ENCODE data around the gene USP22.

DNA sequence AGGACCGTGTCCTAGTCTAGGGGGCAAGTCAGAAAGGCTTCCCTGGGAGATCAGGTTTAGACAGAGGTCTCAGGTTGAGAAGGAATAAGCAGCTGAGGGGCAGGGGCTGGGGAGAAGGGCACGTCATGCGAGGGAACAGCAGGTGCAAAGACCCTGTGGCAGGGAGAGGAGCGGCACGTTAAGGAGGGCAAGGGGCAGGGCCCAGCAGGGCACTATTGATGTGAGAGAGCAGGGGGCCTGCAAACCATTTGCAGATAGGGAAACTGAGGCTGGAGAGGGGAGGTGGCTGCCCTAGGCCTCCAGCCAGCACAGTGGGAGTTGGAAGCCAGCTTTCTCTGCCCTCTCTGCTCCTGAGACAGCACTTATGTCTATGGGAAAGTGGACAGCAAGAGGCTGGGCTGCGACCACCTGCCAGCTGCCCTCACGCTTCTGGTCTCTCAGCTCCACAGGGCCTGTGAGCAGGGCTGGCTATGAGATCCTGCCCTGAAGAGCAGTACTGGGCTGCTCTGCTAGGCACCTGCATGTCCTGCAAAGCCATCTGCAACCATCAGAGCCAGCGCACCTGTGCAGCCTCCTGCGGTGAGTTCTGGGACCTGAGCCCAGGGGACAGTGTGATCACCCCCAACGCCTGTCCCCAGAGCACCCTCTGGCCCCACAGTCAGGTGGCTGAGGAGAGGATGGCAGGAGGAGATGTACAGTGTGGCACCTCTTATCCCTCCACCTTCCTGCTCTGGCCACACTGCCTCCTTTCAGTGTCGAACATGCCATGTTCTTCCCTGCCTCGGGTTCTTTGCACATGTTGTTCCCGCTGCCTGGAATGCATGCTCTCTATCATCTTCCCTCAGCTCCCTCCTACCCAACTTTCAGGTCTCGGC is 61.5 kb downstream of the USP22 start:
- TF ChIP-seq, protein P1, sequence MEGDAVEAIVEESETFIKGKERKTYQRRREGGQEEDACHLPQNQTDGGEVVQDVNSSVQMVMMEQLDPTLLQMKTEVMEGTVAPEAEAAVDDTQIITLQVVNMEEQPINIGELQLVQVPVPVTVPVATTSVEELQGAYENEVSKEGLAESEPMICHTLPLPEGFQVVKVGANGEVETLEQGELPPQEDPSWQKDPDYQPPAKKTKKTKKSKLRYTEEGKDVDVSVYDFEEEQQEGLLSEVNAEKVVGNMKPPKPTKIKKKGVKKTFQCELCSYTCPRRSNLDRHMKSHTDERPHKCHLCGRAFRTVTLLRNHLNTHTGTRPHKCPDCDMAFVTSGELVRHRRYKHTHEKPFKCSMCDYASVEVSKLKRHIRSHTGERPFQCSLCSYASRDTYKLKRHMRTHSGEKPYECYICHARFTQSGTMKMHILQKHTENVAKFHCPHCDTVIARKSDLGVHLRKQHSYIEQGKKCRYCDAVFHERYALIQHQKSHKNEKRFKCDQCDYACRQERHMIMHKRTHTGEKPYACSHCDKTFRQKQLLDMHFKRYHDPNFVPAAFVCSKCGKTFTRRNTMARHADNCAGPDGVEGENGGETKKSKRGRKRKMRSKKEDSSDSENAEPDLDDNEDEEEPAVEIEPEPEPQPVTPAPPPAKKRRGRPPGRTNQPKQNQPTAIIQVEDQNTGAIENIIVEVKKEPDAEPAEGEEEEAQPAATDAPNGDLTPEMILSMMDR (optimal IDR thresholded peaks at IDR 0.05 in 1 of 3, IDR thresholded peaks at IDR 0.05 in 1 of 3, conservative IDR thresholded peaks at IDR 0.05 in 1 of 3; ENCODE audit: extremely low read depth in 1 of 3, insufficient read depth in 2 of 3, low read length in 3 of 3) = no peak
- TF ChIP-seq EZH2 (IDR thresholded peaks at IDR 0.05; ENCODE audit: low read length) = no peak

Data from keratinocyte (primary cell).